ENCODE data around the gene TRPC3.

DNA sequence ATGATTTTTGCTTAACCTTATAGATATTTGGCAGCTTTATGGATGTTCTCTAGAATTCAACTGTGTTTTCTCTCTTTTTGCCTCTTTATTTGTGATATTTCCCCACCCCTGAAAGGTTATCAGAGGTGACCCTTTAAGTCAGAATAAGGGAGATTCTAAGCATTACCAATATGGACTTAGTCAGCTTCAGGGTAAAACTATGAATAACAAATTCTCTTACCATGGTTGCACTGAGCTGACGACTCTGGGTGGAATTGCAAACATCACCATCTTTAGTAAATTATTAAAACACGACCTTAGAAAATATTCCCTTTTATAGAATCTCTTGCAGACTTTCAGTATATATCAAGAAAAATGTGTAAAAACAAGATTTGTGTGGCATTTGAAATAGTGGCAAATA lies 21.6 kb downstream of the TRPC3 start:
- TF ChIP-seq, protein P1, sequence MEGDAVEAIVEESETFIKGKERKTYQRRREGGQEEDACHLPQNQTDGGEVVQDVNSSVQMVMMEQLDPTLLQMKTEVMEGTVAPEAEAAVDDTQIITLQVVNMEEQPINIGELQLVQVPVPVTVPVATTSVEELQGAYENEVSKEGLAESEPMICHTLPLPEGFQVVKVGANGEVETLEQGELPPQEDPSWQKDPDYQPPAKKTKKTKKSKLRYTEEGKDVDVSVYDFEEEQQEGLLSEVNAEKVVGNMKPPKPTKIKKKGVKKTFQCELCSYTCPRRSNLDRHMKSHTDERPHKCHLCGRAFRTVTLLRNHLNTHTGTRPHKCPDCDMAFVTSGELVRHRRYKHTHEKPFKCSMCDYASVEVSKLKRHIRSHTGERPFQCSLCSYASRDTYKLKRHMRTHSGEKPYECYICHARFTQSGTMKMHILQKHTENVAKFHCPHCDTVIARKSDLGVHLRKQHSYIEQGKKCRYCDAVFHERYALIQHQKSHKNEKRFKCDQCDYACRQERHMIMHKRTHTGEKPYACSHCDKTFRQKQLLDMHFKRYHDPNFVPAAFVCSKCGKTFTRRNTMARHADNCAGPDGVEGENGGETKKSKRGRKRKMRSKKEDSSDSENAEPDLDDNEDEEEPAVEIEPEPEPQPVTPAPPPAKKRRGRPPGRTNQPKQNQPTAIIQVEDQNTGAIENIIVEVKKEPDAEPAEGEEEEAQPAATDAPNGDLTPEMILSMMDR (IDR thresholded peaks at IDR 0.05), result no peak
- TF ChIP-seq POLR2A (IDR thresholded peaks at IDR 0.05), result no peak
